SK-N-MC (cell line): ENCODE results near the gene AP3D1.

Source experiments
- EZH2 ChIP-seq: fragments of 200-600 bp; sonication (generic); IDR thresholded peaks from one replicate; pipeline ENCODE4 v1.6.1; 2017; ENCODE audit warnings: antibody characterized with exemption
- POLR2AphosphoS5 ChIP-seq: IDR thresholded peaks from 2 replicates; pipeline ENCODE4 v1.6.1; 2012; ENCODE audit warnings: mild to moderate bottlenecking, low read depth, low read length, borderline replicate concordance

- TF ChIP-seq POLR2AphosphoS5 (no peak), EZH2 (no peak)
These were observed 49.7 kb downstream of the AP3D1 start for GRCh38 chr19:2101417-2102335.
